ENCODE results near the gene RAB31. TPM values are rescaled to one million over a fixed set of nuclear protein-coding genes. Genes with fewer than 3 reads are reported as not detected.

The RAB31 gene
- total and polyA plus RNA-seq, 10 donors: 12.3 to 112 (median 72.6) TPM

GRCh38 chr18:9848170-9848879 is 140.2 kb downstream of the RAB31 start:
- no peak for TF ChIP-seq POLR2A (IDR thresholded peaks at IDR 0.05)
- TF ChIP-seq POLR2AphosphoS5 (IDR thresholded peaks at IDR 0.05): no peak
- TF ChIP-seq CTCF (IDR thresholded peaks at IDR 0.05 in 8 of 11, conservative IDR thresholded peaks at IDR 0.05 in 3 of 11): no peak
- WGBS, 5 donors: 86 to 94% (median 88%) methylated on average over 5 of the region's 5 CpGs
- Histone ChIP-seq H3K27ac (peak overlapping the region in 7 of 8 donors; percentile 1 to 86 (median 77)), H3K27me3 (replicated peaks in 1 of 7) (no peaks in the 10 kb centered on the region), H3K4me3 (no peak overlapping the region), H3K4me1 (peaks cover 0 to 71% (median 33%) of the 10 kb centered on the region in 6 donors), H3K36me3 (peaks cover 0 to 45% (median 0%) of the 10 kb centered on the region in 6 donors), H3K9me3 (no peaks in the 10 kb centered on the region)
- no peak for DNase-seq
- intact Hi-C loops (cut with DNase I; ENCODE audit: low total_unique reads): no loop called here

- peak overlapping the region in 7 of 8 donors; percentile 18 to 86 (median 77) for H3K27ac ChIP-seq
Observed at GRCh38 chr18:9849407-9850283, 141.5 kb downstream of the RAB31 start.

GRCh38 chr18:9850309-9850708 is 142.2 kb downstream of the RAB31 start:
- 81 to 93% (median 84%) methylated on average over 3 of the region's 3 CpGs for WGBS, 5 donors
- H3K27ac ChIP-seq: peak overlapping the region in 7 of 8 donors; percentile 18 to 86 (median 77)

More at GRCh38 chr18:9849407-9850283, 141.5 kb downstream of the RAB31 start:
- Histone ChIP-seq H3K4me3 (peak overlapping the region in 2 of 8 donors; percentile 23 to 44), H3K36me3 (peaks cover 0 to 34% (median 0%) of the 10 kb centered on the region in 6 donors), H3K4me1 (peaks cover 3 to 74% (median 31%) of the 10 kb centered on the region in 6 donors), H3K9me3 (no peaks in the 10 kb centered on the region), H3K27me3 (replicated peaks in 1 of 7) (no peaks in the 10 kb centered on the region)
- 33 to 50% (median 40%) methylated on average over 18 of the region's 18 CpGs for WGBS, 5 donors
- intact Hi-C loops (cut with DNase I; ENCODE audit: low total_unique reads): no loop called here
- DNase-seq: peak; percentile 86
- TF ChIP-seq POLR2AphosphoS5 (IDR thresholded peaks at IDR 0.05): peak; percentile 40 to 78 (median 73)
- no peak for TF ChIP-seq CTCF (IDR thresholded peaks at IDR 0.05 in 8 of 11, conservative IDR thresholded peaks at IDR 0.05 in 3 of 11)

More at GRCh38 chr18:9850309-9850708, 142.2 kb downstream of the RAB31 start:
- no peak for TF ChIP-seq CTCF (IDR thresholded peaks at IDR 0.05 in 8 of 11, conservative IDR thresholded peaks at IDR 0.05 in 3 of 11)
- no peak for TF ChIP-seq POLR2AphosphoS5 (IDR thresholded peaks at IDR 0.05)
- TF ChIP-seq POLR2A (IDR thresholded peaks at IDR 0.05): no peak
- peak overlapping the region in 2 of 8 donors; percentile 23 to 44 for H3K4me3 ChIP-seq
- intact Hi-C loops (cut with DNase I; ENCODE audit: low total_unique reads): no loop called here
- no peaks in the 10 kb centered on the region for H3K27me3 ChIP-seq (replicated peaks in 1 of 7)
- DNase-seq: no peak
- peaks cover 0 to 30% (median 0%) of the 10 kb centered on the region in 6 donors for H3K36me3 ChIP-seq
- H3K9me3 ChIP-seq: no peaks in the 10 kb centered on the region
- peaks cover 3 to 74% (median 33%) of the 10 kb centered on the region in 6 donors for H3K4me1 ChIP-seq
